ENCODE measurements around the gene COX6A2.

COX6A2 gene

GRCh38 chr16:31412750-31413149 lies 15.4 kb downstream of the COX6A2 start:
- H3K27me3 ChIP-seq (replicated peaks in 2 of 5; ENCODE audit: control insufficient read depth in 4 of 5, insufficient read depth in 5 of 5, low read length in 4 of 5) = peaks cover 0 to 3% (median 0%) of the 10 kb centered on the region in 5 experiments
- H3K4me3 ChIP-seq (ENCODE audit: control insufficient read depth in 1 of 7, extremely low read depth in 1 of 7, insufficient read depth in 4 of 7, low read depth in 2 of 7, low read length in 6 of 7) = no peak overlapping the region
- no peak for DNase-seq
- no peaks in the 10 kb centered on the region for H3K36me3 ChIP-seq (ENCODE audit: control insufficient read depth in 4 of 4, insufficient read depth in 4 of 4, low read length in 3 of 4)
- 97% methylated on average over 8 of the region's 10 CpGs for WGBS (ENCODE audit: insufficient coverage)
- CTCF ChIA-PET = no interaction called here
- no peaks in the 10 kb centered on the region for H3K9me3 ChIP-seq (ENCODE audit: control extremely low read depth in 1 of 5, control insufficient read depth in 4 of 5, insufficient read depth in 2 of 5, low read depth in 1 of 5, low read length in 4 of 5)
- POLR2A ChIA-PET = no interaction called here
- H3K4me1 ChIP-seq (ENCODE audit: control extremely low read depth in 1 of 4, control insufficient read depth in 4 of 4, insufficient read depth in 4 of 4, low read length in 3 of 4) = no peaks in the 10 kb centered on the region
- H3K27ac ChIP-seq (ENCODE audit: insufficient read depth in 1 of 2, low read depth in 1 of 2, low read length in 2 of 2, poor library complexity in 1 of 2, severe bottlenecking in 2 of 2) = no peak overlapping the region

GRCh38 chr16:31411024-31411844 lies 16.9 kb downstream of the COX6A2 start:
- 99% methylated on average over 15 of the region's 22 CpGs for WGBS (ENCODE audit: insufficient coverage)
- CTCF ChIA-PET = interaction anchor here (1.1 kb wide), 1 partner anchor 14 kb away, joined by 3 read pairs; no protein-coding TSS in a partner anchor
- H3K27ac ChIP-seq (ENCODE audit: insufficient read depth in 1 of 2, low read depth in 1 of 2, low read length in 2 of 2, poor library complexity in 1 of 2, severe bottlenecking in 2 of 2) = no peak overlapping the region
- H3K9me3 ChIP-seq (ENCODE audit: control extremely low read depth in 1 of 5, control insufficient read depth in 4 of 5, insufficient read depth in 2 of 5, low read depth in 1 of 5, low read length in 4 of 5) = no peaks in the 10 kb centered on the region
- H3K4me1 ChIP-seq (ENCODE audit: control extremely low read depth in 1 of 4, control insufficient read depth in 4 of 4, insufficient read depth in 4 of 4, low read length in 3 of 4) = no peaks in the 10 kb centered on the region
- H3K36me3 ChIP-seq (ENCODE audit: control insufficient read depth in 4 of 4, insufficient read depth in 4 of 4, low read length in 3 of 4) = no peaks in the 10 kb centered on the region
- DNase-seq = no peak
- H3K27me3 ChIP-seq (replicated peaks in 2 of 5; ENCODE audit: control insufficient read depth in 4 of 5, insufficient read depth in 5 of 5, low read length in 4 of 5) = peaks cover 0 to 3% (median 0%) of the 10 kb centered on the region in 5 experiments
- POLR2A ChIA-PET = no interaction called here
- no peak overlapping the region for H3K4me3 ChIP-seq (ENCODE audit: control insufficient read depth in 1 of 7, extremely low read depth in 1 of 7, insufficient read depth in 4 of 7, low read depth in 2 of 7, low read length in 6 of 7)

GRCh38 chr16:31410082-31410481 lies 18.1 kb downstream of the COX6A2 start:
- ChIA-PET CTCF (no interaction called here), POLR2A (no interaction called here)
- H3K9me3 ChIP-seq (ENCODE audit: control extremely low read depth in 1 of 5, control insufficient read depth in 4 of 5, insufficient read depth in 2 of 5, low read depth in 1 of 5, low read length in 4 of 5) = no peaks in the 10 kb centered on the region
- no peak for DNase-seq
- peaks cover 0 to 3% (median 0%) of the 10 kb centered on the region in 5 experiments for H3K27me3 ChIP-seq (replicated peaks in 2 of 5; ENCODE audit: control insufficient read depth in 4 of 5, insufficient read depth in 5 of 5, low read length in 4 of 5)
- H3K4me1 ChIP-seq (ENCODE audit: control extremely low read depth in 1 of 4, control insufficient read depth in 4 of 4, insufficient read depth in 4 of 4, low read length in 3 of 4) = no peaks in the 10 kb centered on the region
- no peak overlapping the region for H3K27ac ChIP-seq (ENCODE audit: insufficient read depth in 1 of 2, low read depth in 1 of 2, low read length in 2 of 2, poor library complexity in 1 of 2, severe bottlenecking in 2 of 2)
- H3K36me3 ChIP-seq (ENCODE audit: control insufficient read depth in 4 of 4, insufficient read depth in 4 of 4, low read length in 3 of 4) = no peaks in the 10 kb centered on the region
- H3K4me3 ChIP-seq (ENCODE audit: control insufficient read depth in 1 of 7, extremely low read depth in 1 of 7, insufficient read depth in 4 of 7, low read depth in 2 of 7, low read length in 6 of 7) = no peak overlapping the region
- 91% methylated on average over 9 of the region's 9 CpGs for WGBS (ENCODE audit: insufficient coverage)

- Histone ChIP-seq H3K27me3 (replicated peaks in 2 of 5; ENCODE audit: control insufficient read depth in 4 of 5, insufficient read depth in 5 of 5, low read length in 4 of 5) (peaks cover 0 to 3% (median 0%) of the 10 kb centered on the region in 5 experiments), H3K36me3 (ENCODE audit: control insufficient read depth in 4 of 4, insufficient read depth in 4 of 4, low read length in 3 of 4) (no peaks in the 10 kb centered on the region), H3K4me1 (ENCODE audit: control extremely low read depth in 1 of 4, control insufficient read depth in 4 of 4, insufficient read depth in 4 of 4, low read length in 3 of 4) (peaks cover 0 to 2% (median 0%) of the 10 kb centered on the region in 4 experiments), H3K4me3 (ENCODE audit: control insufficient read depth in 1 of 7, extremely low read depth in 1 of 7, insufficient read depth in 4 of 7, low read depth in 2 of 7, low read length in 6 of 7) (no peak overlapping the region), H3K27ac (ENCODE audit: insufficient read depth in 1 of 2, low read depth in 1 of 2, low read length in 2 of 2, poor library complexity in 1 of 2, severe bottlenecking in 2 of 2) (no peak overlapping the region), H3K9me3 (ENCODE audit: control extremely low read depth in 1 of 5, control insufficient read depth in 4 of 5, insufficient read depth in 2 of 5, low read depth in 1 of 5, low read length in 4 of 5) (no peaks in the 10 kb centered on the region)
- no peak for DNase-seq
- POLR2A ChIA-PET = no interaction called here
- CTCF ChIA-PET = no interaction called here
- whole genome bisulfite sequencing (ENCODE audit: insufficient coverage) = 83% methylated on average over 1 of the region's 3 CpGs
These were observed 18.7 kb downstream of the COX6A2 start for GRCh38 chr16:31409433-31409832.

GRCh38 chr16:31407406-31407805 lies 20.8 kb downstream of the COX6A2 start:
- Histone ChIP-seq H3K9me3 (ENCODE audit: control extremely low read depth in 1 of 5, control insufficient read depth in 4 of 5, insufficient read depth in 2 of 5, low read depth in 1 of 5, low read length in 4 of 5) (no peaks in the 10 kb centered on the region), H3K4me3 (ENCODE audit: control insufficient read depth in 1 of 7, extremely low read depth in 1 of 7, insufficient read depth in 4 of 7, low read depth in 2 of 7, low read length in 6 of 7) (no peak overlapping the region), H3K36me3 (ENCODE audit: control insufficient read depth in 4 of 4, insufficient read depth in 4 of 4, low read length in 3 of 4) (no peaks in the 10 kb centered on the region), H3K27ac (ENCODE audit: insufficient read depth in 1 of 2, low read depth in 1 of 2, low read length in 2 of 2, poor library complexity in 1 of 2, severe bottlenecking in 2 of 2) (no peak overlapping the region), H3K4me1 (ENCODE audit: control extremely low read depth in 1 of 4, control insufficient read depth in 4 of 4, insufficient read depth in 4 of 4, low read length in 3 of 4) (peaks cover 0 to 18% (median 6%) of the 10 kb centered on the region in 4 experiments), H3K27me3 (replicated peaks in 2 of 5; ENCODE audit: control insufficient read depth in 4 of 5, insufficient read depth in 5 of 5, low read length in 4 of 5) (no peaks in the 10 kb centered on the region)
- DNase-seq = no peak
- ChIA-PET POLR2A (no interaction called here), CTCF (interaction anchor here (1.6 kb wide), 1 partner anchor 13 kb away, joined by 4 read pairs; no protein-coding TSS in a partner anchor)
- WGBS (ENCODE audit: insufficient coverage) = 98% methylated on average over 7 of the region's 8 CpGs

- 49% methylated on average over 5 of the region's 9 CpGs for WGBS (ENCODE audit: insufficient coverage)
- Histone ChIP-seq H3K27ac (ENCODE audit: insufficient read depth in 1 of 2, low read depth in 1 of 2, low read length in 2 of 2, poor library complexity in 1 of 2, severe bottlenecking in 2 of 2) (no peak overlapping the region), H3K4me1 (ENCODE audit: control extremely low read depth in 1 of 4, control insufficient read depth in 4 of 4, insufficient read depth in 4 of 4, low read length in 3 of 4) (peaks cover 0 to 41% (median 26%) of the 10 kb centered on the region in 4 experiments), H3K4me3 (ENCODE audit: control insufficient read depth in 1 of 7, extremely low read depth in 1 of 7, insufficient read depth in 4 of 7, low read depth in 2 of 7, low read length in 6 of 7) (no peak overlapping the region), H3K9me3 (ENCODE audit: control extremely low read depth in 1 of 5, control insufficient read depth in 4 of 5, insufficient read depth in 2 of 5, low read depth in 1 of 5, low read length in 4 of 5) (peaks cover 0 to 5% (median 2%) of the 10 kb centered on the region in 5 experiments), H3K36me3 (ENCODE audit: control insufficient read depth in 4 of 4, insufficient read depth in 4 of 4, low read length in 3 of 4) (no peaks in the 10 kb centered on the region), H3K27me3 (replicated peaks in 2 of 5; ENCODE audit: control insufficient read depth in 4 of 5, insufficient read depth in 5 of 5, low read length in 4 of 5) (no peaks in the 10 kb centered on the region)
- ChIA-PET POLR2A (interaction anchor here (0.6 kb wide), 1 partner anchor 224 kb away, joined by 3 read pairs; no protein-coding TSS in a partner anchor), CTCF (interaction anchor here (1.2 kb wide), 1 partner anchor 40 kb away, joined by 3 read pairs; no protein-coding TSS in a partner anchor)
- DNase-seq = no peak
These were observed 23.7 kb downstream of the COX6A2 start for GRCh38 chr16:31404353-31405064.
